Measurements from ENCODE around the gene MAGEA4. TPM values are rescaled to one million over a fixed set of nuclear protein-coding genes. Genes with fewer than 3 reads are reported as not detected.

MAGEA4 gene
- total RNA-seq, 2 experiments from 2014 or later = not detected

DNA sequence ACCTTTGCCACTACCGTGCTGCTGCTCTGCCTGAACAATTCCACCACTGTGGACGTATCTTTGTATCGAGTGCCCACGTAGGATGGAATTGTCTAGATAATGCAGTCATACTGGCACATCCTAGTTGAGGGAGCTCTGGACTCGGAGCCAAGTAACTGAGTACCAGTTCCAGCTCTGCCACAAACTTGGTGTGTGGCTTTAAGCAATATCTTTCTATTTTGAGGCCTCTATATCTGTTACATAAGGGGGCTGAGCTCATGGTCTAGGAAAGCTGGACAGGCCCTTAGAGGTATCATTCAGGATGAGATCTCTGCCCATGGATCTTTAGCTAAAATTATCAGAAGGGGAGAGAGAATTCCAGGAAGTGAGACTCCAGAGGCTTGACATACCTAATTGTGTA lies 49.3 kb downstream of the MAGEA4 start:
- no peak overlapping the region for H3K4me3 Mint-ChIP-seq
- no peak for ATAC-seq
- DNase-seq = no peak
- no peak overlapping the region for H3K27ac Mint-ChIP-seq
- H3K9me3 Mint-ChIP-seq (ENCODE audit: low read depth) = no peaks in the 10 kb centered on the region
- H3K4me1 Mint-ChIP-seq = no peaks in the 10 kb centered on the region
- CTCF ChIA-PET = no interaction called here
- no peaks in the 10 kb centered on the region for H3K36me3 Mint-ChIP-seq
- H3K27me3 Mint-ChIP-seq = no peaks in the 10 kb centered on the region

DNA sequence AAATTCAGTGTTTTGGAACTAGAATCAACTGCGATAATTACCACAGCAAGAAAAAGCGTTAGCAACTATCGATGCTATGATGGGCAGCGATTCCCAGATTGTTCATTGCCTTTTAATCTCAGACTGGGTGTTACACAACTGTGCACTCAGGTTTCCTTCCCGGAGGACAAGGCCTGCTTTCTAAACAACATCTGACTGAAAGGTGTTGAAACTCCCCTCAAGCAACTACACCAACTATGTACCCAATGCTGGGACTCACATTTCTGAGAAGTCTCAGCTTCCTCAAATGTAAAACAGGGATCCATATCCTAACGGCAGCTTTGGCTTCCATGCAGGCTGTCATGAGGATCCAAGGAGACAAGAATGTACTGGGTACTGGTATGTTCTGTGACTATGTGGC lies 53.5 kb downstream of the MAGEA4 start:
- H3K27ac Mint-ChIP-seq = no peak overlapping the region
- no peak for DNase-seq
- H3K4me1 Mint-ChIP-seq = no peaks in the 10 kb centered on the region
- H3K36me3 Mint-ChIP-seq = no peaks in the 10 kb centered on the region
- no peak overlapping the region for H3K4me3 Mint-ChIP-seq
- CTCF ChIA-PET = no interaction called here
- ATAC-seq = no peak
- no peaks in the 10 kb centered on the region for H3K27me3 Mint-ChIP-seq
- no peaks in the 10 kb centered on the region for H3K9me3 Mint-ChIP-seq (ENCODE audit: low read depth)

- Mint-ChIP-seq H3K27ac (no peak overlapping the region), H3K9me3 (ENCODE audit: low read depth) (no peaks in the 10 kb centered on the region), H3K4me1 (no peaks in the 10 kb centered on the region), H3K27me3 (peaks cover 10% of the 10 kb centered on the region), H3K4me3 (no peak overlapping the region), H3K36me3 (no peaks in the 10 kb centered on the region)
- no peak for ATAC-seq
- no peak for DNase-seq
- CTCF ChIA-PET = no interaction called here
Measured at GRCh38 chrX:151970027-151970426, 57.3 kb downstream of the MAGEA4 start.

- DNase-seq = no peak
- H3K4me1 Mint-ChIP-seq = no peaks in the 10 kb centered on the region
- no peaks in the 10 kb centered on the region for H3K9me3 Mint-ChIP-seq (ENCODE audit: low read depth)
- H3K27ac Mint-ChIP-seq = no peak overlapping the region
- no peaks in the 10 kb centered on the region for H3K36me3 Mint-ChIP-seq
- no peak overlapping the region for H3K4me3 Mint-ChIP-seq
- CTCF ChIA-PET = no interaction called here
- H3K27me3 Mint-ChIP-seq = peaks cover 10% of the 10 kb centered on the region
- no peak for ATAC-seq
Measured at GRCh38 chrX:151970661-151971060, 58.0 kb downstream of the MAGEA4 start.

GRCh38 chrX:151973060-151973661 lies 60.5 kb downstream of the MAGEA4 start:
- H3K36me3 Mint-ChIP-seq = no peaks in the 10 kb centered on the region
- CTCF ChIA-PET = no interaction called here

DNA sequence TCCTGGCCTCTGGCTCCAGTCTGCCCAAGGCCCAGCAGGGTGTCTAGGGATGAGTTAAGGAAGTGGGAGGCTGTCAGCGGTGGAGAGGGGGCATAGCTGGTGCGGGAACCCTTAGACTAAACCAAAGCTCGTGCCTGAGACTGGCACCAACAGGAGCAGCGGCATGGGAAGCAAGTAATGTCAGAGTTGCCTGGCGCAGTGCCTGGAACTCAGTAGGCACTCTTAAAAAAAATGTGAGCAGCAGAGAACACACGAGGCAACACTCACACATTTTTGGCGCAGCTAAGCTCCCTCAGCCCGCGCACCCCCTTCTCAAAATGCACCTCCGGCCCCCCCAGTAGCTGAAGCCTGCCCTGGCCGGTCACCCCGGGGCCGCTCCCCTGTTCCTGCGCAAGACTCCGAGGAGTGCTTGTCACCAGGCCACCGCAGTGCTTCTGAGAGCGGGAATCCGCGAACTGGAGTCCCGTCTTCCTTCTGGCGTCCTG lies 61.2 kb downstream of the MAGEA4 start:
- no peak for DNase-seq
- Mint-ChIP-seq H3K4me3 (no peak overlapping the region), H3K27ac (no peak overlapping the region), H3K9me3 (ENCODE audit: low read depth) (no peaks in the 10 kb centered on the region), H3K4me1 (no peaks in the 10 kb centered on the region), H3K36me3 (no peaks in the 10 kb centered on the region), H3K27me3 (peaks cover 10% of the 10 kb centered on the region)
- no peak for ATAC-seq
- CTCF ChIA-PET = no interaction called here

More at GRCh38 chrX:151973060-151973661, 60.5 kb downstream of the MAGEA4 start:
- H3K4me3 Mint-ChIP-seq = no peak overlapping the region
- no peaks in the 10 kb centered on the region for H3K9me3 Mint-ChIP-seq (ENCODE audit: low read depth)
- H3K27ac Mint-ChIP-seq = no peak overlapping the region
- H3K27me3 Mint-ChIP-seq = peaks cover 10% of the 10 kb centered on the region
- no peak for DNase-seq
- ATAC-seq = no peak
- no peaks in the 10 kb centered on the region for H3K4me1 Mint-ChIP-seq

Small RNAs within 50 kb of the gene (microRNA-seq; reads per million reads assigned to microRNA genes)
- gene MIR224 (not detected), gene MIR452 (not detected)

Other genes starting within 250 kb of the MAGEA4 start
- gene PRRG3, start 217.4 kb upstream of the MAGEA4 start, total RNA-seq = not detected
- not detected for gene FATE1, start 196.9 kb upstream of the MAGEA4 start, total RNA-seq
- gene CNGA2, start 178.1 kb upstream of the MAGEA4 start, total RNA-seq = not detected
- not detected for gene GABRE, start 61.8 kb downstream of the MAGEA4 start, total RNA-seq
- not detected for gene MAGEA10, start 225.7 kb downstream of the MAGEA4 start, total RNA-seq